ENCODE data around the gene CCDC60. TPM values are rescaled to one million over a fixed set of nuclear protein-coding genes. Genes with fewer than 3 reads are reported as not detected.

The CCDC60 gene
- total RNA-seq, 6 donors from 2014 or later = 0.76 to 12.5 (median 2.3) TPM; not detected in 1

DNA sequence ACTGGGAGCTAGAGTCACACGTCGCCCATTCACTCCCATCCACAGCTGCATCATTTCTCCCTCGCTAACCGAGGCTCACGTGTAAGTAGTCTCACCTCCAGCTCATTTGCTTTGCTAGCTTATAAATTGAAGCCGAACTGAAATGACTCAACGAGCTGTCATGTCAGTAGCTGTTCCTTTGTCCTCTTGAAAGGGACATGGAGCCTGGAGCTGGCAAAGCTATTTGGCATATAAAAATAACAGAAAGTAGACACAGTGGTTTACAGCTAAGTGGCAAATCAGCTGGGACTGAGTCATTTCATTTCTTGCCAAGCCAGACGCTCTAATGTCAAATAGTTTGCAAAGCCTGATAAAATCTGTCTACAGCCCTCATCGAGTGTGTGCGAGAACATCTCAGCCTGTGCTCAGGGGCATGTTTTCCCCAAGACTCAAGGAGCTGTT is 144.6 kb downstream of the CCDC60 start:
- 62 to 65% methylated on average over 10 of the region's 10 CpGs for WGBS, 2 donors
- DNase-seq = peak in 1 of 2 donors; percentile 26
- no peaks in the 10 kb centered on the region for H3K36me3 ChIP-seq
- H3K9me3 ChIP-seq = peaks cover 0 to 5% (median 0%) of the 10 kb centered on the region in 4 donors
- no peaks in the 10 kb centered on the region for H3K27me3 ChIP-seq
- no peaks in the 10 kb centered on the region for H3K4me1 ChIP-seq
- H3K27ac ChIP-seq = no peak overlapping the region
- peak in 1 of 2 donors; percentile 63 for ATAC-seq (ENCODE audit: low FRiP score in 2 of 2)
- TF ChIP-seq POLR2AphosphoS5 (IDR thresholded peaks at IDR 0.05) = no peak
- TF ChIP-seq CTCF (IDR thresholded peaks at IDR 0.05) = no peak
- TF ChIP-seq POLR2A (IDR thresholded peaks at IDR 0.05) = no peak
- TF ChIP-seq EP300 (IDR thresholded peaks at IDR 0.05) = no peak
- no peak overlapping the region for H3K4me3 ChIP-seq

GRCh38 chr12:119480551-119480950 is 146.0 kb downstream of the CCDC60 start:
- Histone ChIP-seq H3K9me3 (peaks cover 0 to 5% (median 0%) of the 10 kb centered on the region in 4 donors), H3K4me3 (no peak overlapping the region), H3K27ac (no peak overlapping the region), H3K27me3 (no peaks in the 10 kb centered on the region), H3K4me1 (no peaks in the 10 kb centered on the region), H3K36me3 (no peaks in the 10 kb centered on the region)
- WGBS, 2 donors = 94 to 97% methylated on average over 1 of the region's 1 CpG
- DNase-seq = no peak
- no peak for ATAC-seq (ENCODE audit: low FRiP score in 2 of 2)
- TF ChIP-seq EP300 (IDR thresholded peaks at IDR 0.05) (no peak), POLR2A (IDR thresholded peaks at IDR 0.05) (no peak), CTCF (IDR thresholded peaks at IDR 0.05) (no peak), POLR2AphosphoS5 (IDR thresholded peaks at IDR 0.05) (no peak)

DNA sequence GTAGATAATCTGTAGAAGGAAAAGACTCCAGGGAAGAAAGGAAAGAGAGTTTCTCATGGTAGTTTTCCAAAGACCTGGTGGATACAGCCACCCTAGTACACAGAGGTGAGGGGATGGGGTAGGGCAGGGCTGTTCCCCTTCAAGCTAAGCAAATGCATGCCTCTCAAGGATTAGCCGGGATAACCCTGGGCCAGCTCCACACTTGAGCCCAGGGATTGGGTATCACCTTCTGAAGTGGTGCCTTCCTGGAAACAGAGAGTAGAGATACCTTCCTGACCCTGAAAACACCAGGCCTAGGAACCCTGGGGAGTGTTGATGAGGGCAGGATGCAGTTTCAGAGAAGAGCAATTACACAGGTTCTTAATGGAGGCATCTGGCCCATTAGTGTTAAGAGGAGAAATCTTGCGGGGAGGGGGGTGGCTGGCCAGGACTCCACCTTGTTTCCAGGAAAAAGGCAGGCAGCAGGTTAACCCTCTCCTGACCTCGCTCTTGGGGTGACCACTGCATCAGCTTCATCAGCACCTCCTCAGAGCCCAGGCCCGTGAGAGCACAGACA is 152.1 kb downstream of the CCDC60 start:
- 44 to 45% methylated on average over 4 of the region's 4 CpGs for WGBS, 2 donors
- peak in 1 of 2 donors; percentile 30 for ATAC-seq (ENCODE audit: low FRiP score in 2 of 2)
- H3K4me3 ChIP-seq = no peak overlapping the region
- H3K36me3 ChIP-seq = no peaks in the 10 kb centered on the region
- H3K27me3 ChIP-seq = no peaks in the 10 kb centered on the region
- H3K9me3 ChIP-seq = no peaks in the 10 kb centered on the region
- H3K4me1 ChIP-seq = no peaks in the 10 kb centered on the region
- no peak for TF ChIP-seq POLR2AphosphoS5 (IDR thresholded peaks at IDR 0.05)
- no peak for TF ChIP-seq EP300 (IDR thresholded peaks at IDR 0.05)
- no peak for TF ChIP-seq POLR2A (IDR thresholded peaks at IDR 0.05)
- TF ChIP-seq CTCF (IDR thresholded peaks at IDR 0.05) = no peak
- H3K27ac ChIP-seq = no peak overlapping the region
- DNase-seq = no peak

DNA sequence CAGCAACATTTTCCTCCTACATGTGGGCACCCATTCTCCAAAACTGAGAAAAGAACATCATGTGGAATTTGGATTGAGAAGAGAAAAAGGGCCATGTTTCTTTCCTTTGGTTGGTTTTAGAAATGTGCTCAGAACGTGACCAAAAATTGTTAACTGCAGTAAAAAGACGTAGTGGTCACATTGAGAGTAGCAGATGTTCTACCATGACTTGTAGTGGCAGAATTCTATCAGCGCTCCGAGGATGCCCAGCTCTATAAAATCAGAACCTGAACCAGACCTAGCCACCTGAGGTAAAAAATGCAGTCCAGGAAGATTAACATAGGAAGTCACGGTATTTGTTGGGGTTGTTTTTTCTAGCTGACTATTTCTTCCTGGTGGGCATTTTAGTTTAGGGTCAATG is 157.3 kb downstream of the CCDC60 start:
- no peak overlapping the region for H3K27ac ChIP-seq
- WGBS, 2 donors = 82 to 91% methylated on average over 5 of the region's 5 CpGs
- H3K27me3 ChIP-seq = no peaks in the 10 kb centered on the region
- no peaks in the 10 kb centered on the region for H3K9me3 ChIP-seq
- H3K4me3 ChIP-seq = no peak overlapping the region
- TF ChIP-seq EP300 (IDR thresholded peaks at IDR 0.05) = no peak
- TF ChIP-seq POLR2AphosphoS5 (IDR thresholded peaks at IDR 0.05) = no peak
- TF ChIP-seq CTCF (IDR thresholded peaks at IDR 0.05) = no peak
- no peak for TF ChIP-seq POLR2A (IDR thresholded peaks at IDR 0.05)
- no peaks in the 10 kb centered on the region for H3K36me3 ChIP-seq
- no peak for ATAC-seq (ENCODE audit: low FRiP score in 2 of 2)
- no peak for DNase-seq
- no peaks in the 10 kb centered on the region for H3K4me1 ChIP-seq

- Histone ChIP-seq H3K27ac (no peak overlapping the region), H3K4me3 (no peak overlapping the region), H3K4me1 (no peaks in the 10 kb centered on the region), H3K9me3 (no peaks in the 10 kb centered on the region), H3K27me3 (no peaks in the 10 kb centered on the region), H3K36me3 (no peaks in the 10 kb centered on the region)
- TF ChIP-seq POLR2AphosphoS5 (IDR thresholded peaks at IDR 0.05) (no peak), POLR2A (IDR thresholded peaks at IDR 0.05) (no peak), EP300 (IDR thresholded peaks at IDR 0.05) (no peak), CTCF (IDR thresholded peaks at IDR 0.05) (no peak)
- WGBS, 2 donors = 76 to 79% methylated on average over 4 of the region's 4 CpGs
- ATAC-seq (ENCODE audit: low FRiP score in 2 of 2) (no peak), DNase-seq (no peak)
Observed at GRCh38 chr12:119500209-119500608, 165.7 kb downstream of the CCDC60 start.
